PFSK-1 (cell line): ENCODE data around the gene DPYD.

ENCODE experiments used
- FOXP2 ChIP-seq: optimal IDR thresholded peaks from 2 replicates; pipeline ENCODE3; 2011; ENCODE audit warnings: borderline replicate concordance, control low read depth, inconsistent platforms; ENCODE audit not compliant: insufficient read depth; ENCODE audit errors: extremely low read length, extremely low read depth
- POLR2AphosphoS5 ChIP-seq: IDR thresholded peaks from 2 replicates; pipeline ENCODE4 v1.6.1; 2012; ENCODE audit warnings: low read depth, mild to moderate bottlenecking, control low read depth, low read length, moderate library complexity
- SIN3A ChIP-seq: IDR thresholded peaks from 2 replicates; pipeline ENCODE4 v1.6.1; 2012; ENCODE audit warnings: mild to moderate bottlenecking, low read length, moderate library complexity, borderline replicate concordance; ENCODE audit not compliant: insufficient read depth
- TAF1 ChIP-seq: IDR thresholded peaks from 2 replicates; pipeline ENCODE4 v1.6.1; 2012; ENCODE audit warnings: low read length, control low read depth, borderline replicate concordance; ENCODE audit not compliant: insufficient read depth
- TF ChIP-seq, protein P1 (sequence below), 2 experiments: IDR thresholded peaks; 2 replicates each; pipeline versions ENCODE4 v1.6.1 to v1.8.0; 2011 to 2012; ENCODE audit warnings: low read depth in 2 of 2, low read length in 2 of 2, control low read depth in 1 of 2, inconsistent platforms in 1 of 2, mild to moderate bottlenecking in 1 of 2, moderate library complexity in 1 of 2; ENCODE audit not compliant: insufficient read depth in 1 of 2

Gene DPYD

DNA sequence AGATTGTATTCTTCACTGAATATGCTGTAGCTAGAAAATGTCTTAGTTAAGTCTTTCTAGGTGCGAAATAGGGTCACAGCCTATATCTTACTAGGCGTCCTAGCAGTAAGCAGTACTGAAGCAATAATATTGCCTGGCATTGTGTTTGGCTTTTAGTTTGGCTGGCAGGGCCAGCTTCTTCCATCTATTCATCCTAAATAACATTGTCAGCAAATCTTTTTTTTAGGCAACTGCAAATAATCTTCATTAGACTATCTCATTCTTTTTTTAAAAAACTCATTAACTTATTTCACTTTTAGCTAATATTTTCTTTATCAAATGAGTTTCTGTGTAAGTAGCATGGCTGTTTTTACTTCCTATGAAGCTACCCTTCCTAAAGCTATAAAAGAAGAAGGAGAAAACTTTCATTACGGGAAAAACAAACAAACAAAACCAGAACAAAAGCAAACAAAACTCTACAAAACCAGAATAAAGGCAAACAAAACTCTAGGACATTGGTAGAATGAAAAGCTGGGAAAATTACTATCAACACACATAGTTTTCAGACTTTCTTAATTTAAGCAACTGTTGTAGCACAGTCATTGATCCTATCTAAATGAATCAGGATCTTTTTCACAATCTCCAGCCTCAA, 506.0 kb downstream of the DPYD start:
- TF ChIP-seq, protein P1, sequence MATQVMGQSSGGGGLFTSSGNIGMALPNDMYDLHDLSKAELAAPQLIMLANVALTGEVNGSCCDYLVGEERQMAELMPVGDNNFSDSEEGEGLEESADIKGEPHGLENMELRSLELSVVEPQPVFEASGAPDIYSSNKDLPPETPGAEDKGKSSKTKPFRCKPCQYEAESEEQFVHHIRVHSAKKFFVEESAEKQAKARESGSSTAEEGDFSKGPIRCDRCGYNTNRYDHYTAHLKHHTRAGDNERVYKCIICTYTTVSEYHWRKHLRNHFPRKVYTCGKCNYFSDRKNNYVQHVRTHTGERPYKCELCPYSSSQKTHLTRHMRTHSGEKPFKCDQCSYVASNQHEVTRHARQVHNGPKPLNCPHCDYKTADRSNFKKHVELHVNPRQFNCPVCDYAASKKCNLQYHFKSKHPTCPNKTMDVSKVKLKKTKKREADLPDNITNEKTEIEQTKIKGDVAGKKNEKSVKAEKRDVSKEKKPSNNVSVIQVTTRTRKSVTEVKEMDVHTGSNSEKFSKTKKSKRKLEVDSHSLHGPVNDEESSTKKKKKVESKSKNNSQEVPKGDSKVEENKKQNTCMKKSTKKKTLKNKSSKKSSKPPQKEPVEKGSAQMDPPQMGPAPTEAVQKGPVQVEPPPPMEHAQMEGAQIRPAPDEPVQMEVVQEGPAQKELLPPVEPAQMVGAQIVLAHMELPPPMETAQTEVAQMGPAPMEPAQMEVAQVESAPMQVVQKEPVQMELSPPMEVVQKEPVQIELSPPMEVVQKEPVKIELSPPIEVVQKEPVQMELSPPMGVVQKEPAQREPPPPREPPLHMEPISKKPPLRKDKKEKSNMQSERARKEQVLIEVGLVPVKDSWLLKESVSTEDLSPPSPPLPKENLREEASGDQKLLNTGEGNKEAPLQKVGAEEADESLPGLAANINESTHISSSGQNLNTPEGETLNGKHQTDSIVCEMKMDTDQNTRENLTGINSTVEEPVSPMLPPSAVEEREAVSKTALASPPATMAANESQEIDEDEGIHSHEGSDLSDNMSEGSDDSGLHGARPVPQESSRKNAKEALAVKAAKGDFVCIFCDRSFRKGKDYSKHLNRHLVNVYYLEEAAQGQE (IDR thresholded peaks at IDR 0.05; ENCODE audit: insufficient read depth in 1 of 2, low read depth in 2 of 2, low read length in 2 of 2), result no peak
- TF ChIP-seq TAF1 (no peak), SIN3A (no peak), POLR2AphosphoS5 (no peak), FOXP2 (no peak)

- TF ChIP-seq SIN3A, result no peak
- no peak for TF ChIP-seq FOXP2
- no peak for TF ChIP-seq POLR2AphosphoS5
- TF ChIP-seq TAF1, result no peak
- TF ChIP-seq, protein P1 (IDR thresholded peaks at IDR 0.05; ENCODE audit: insufficient read depth in 1 of 2, low read depth in 2 of 2, low read length in 2 of 2), result no peak
These were observed 508.1 kb downstream of the DPYD start for GRCh38 chr1:97412737-97413136.

GRCh38 chr1:97412166-97412565, 508.7 kb downstream of the DPYD start:
- TF ChIP-seq TAF1 (no peak), POLR2AphosphoS5 (no peak), SIN3A (no peak), FOXP2 (no peak)
- TF ChIP-seq, protein P1 (IDR thresholded peaks at IDR 0.05; ENCODE audit: insufficient read depth in 1 of 2, low read depth in 2 of 2, low read length in 2 of 2), result no peak

GRCh38 chr1:97396463-97396862, 524.4 kb downstream of the DPYD start:
- TF ChIP-seq TAF1 (no peak), SIN3A (no peak), POLR2AphosphoS5 (no peak), FOXP2 (no peak)
- TF ChIP-seq, protein P1 (IDR thresholded peaks at IDR 0.05; ENCODE audit: insufficient read depth in 1 of 2, low read depth in 2 of 2, low read length in 2 of 2), result no peak

GRCh38 chr1:97392701-97393100, 528.1 kb downstream of the DPYD start:
- TF ChIP-seq TAF1, result no peak
- no peak for TF ChIP-seq SIN3A
- TF ChIP-seq, protein P1 (IDR thresholded peaks at IDR 0.05; ENCODE audit: insufficient read depth in 1 of 2, low read depth in 2 of 2, low read length in 2 of 2), result no peak
- no peak for TF ChIP-seq POLR2AphosphoS5
- no peak for TF ChIP-seq FOXP2
